GM19099 (cell line): ENCODE data around the gene CCR5AS.

Source experiments
- POLR2A ChIP-seq: IDR thresholded peaks from 3 replicates; pipeline ENCODE4 v1.6.1; 2011; ENCODE audit warnings: low read depth; ENCODE audit not compliant: insufficient read length; ENCODE audit errors: extremely low read depth

CCR5AS gene

GRCh38 chr3:46406788-46407611 lies at the start of gene CCR5AS, which contains the start of gene CCRL2:
CCR5AS (minus strand) TSS chr3:46407066.
CCRL2 (plus strand) TSS chr3:46407259; CDS start chr3:46408080, 821 bp downstream.
- TF ChIP-seq POLR2A = no peak

GRCh38 chr3:46456118-46456517 lies 49.3 kb upstream of the CCR5AS start:
- no peak for TF ChIP-seq POLR2A

GRCh38 chr3:46455231-46456115 lies 48.6 kb upstream of the CCR5AS start:
- no peak for TF ChIP-seq POLR2A

- no peak for TF ChIP-seq POLR2A
Measured at GRCh38 chr3:46454606-46455005, 47.7 kb upstream of the CCR5AS start.

GRCh38 chr3:46454209-46454595 lies 47.3 kb upstream of the CCR5AS start:
- no peak for TF ChIP-seq POLR2A

GRCh38 chr3:46453526-46454208 lies 46.8 kb upstream of the CCR5AS start:
- TF ChIP-seq POLR2A = no peak

GRCh38 chr3:46449755-46450552 lies 43.1 kb upstream of the CCR5AS start:
- no peak for TF ChIP-seq POLR2A

GRCh38 chr3:46448721-46449120 lies 41.9 kb upstream of the CCR5AS start:
- no peak for TF ChIP-seq POLR2A

- TF ChIP-seq POLR2A = no peak
Measured at GRCh38 chr3:46447228-46447985, 40.5 kb upstream of the CCR5AS start.

- no peak for TF ChIP-seq POLR2A
Measured at GRCh38 chr3:46442576-46443530, 36.0 kb upstream of the CCR5AS start.

- TF ChIP-seq POLR2A = no peak
Measured at GRCh38 chr3:46440531-46441294, 33.8 kb upstream of the CCR5AS start.

GRCh38 chr3:46438831-46439230 lies 32.0 kb upstream of the CCR5AS start:
- TF ChIP-seq POLR2A = no peak
